ENCODE data around the gene GALNTL6.
"Not testable (repeated sequence)": the region's sequence is repeated elsewhere in the genome, so short reads cannot be mapped to it uniquely, and the experiment has no call there.

The GALNTL6 gene

DNA sequence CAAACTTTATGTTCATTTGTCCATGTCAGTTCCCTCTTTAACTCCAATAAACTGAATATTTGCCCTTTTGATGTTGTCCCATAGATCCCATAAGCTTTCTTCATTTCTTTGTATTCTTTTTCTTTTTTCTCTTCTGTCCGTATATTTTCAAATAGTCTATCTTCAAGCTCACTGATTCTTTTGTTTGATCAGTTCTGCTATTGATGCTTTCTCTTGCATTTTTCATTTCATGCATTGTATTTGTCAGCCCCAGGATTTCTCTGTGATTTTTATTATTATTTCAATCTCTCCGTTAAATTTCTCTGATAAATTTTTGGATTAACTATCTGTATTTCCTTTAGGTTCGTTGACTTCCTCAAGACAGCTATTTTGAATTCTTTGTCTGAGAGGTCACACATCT is 1082.5 kb downstream of the GALNTL6 start:
- no peak for DNase-seq

DNA sequence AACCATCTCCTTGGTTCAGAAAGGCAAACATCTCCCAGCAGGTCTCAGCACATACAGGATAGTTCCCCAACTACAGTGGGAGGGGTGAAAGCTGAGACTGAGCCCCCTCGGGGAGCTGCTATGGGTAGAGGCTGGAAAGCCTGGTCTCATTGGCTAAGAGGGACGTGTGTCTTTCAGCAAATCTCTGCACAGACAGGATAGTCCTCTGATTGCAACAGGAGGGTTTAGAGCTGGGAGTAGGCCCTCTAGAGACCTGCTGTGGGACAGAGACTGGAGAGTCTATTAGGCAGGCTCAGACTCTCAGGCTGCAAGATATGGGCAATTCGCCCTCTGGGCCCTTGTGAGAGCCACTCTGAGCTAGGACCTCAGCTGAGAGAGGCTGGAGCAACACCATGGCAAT is 1083.8 kb downstream of the GALNTL6 start:
- no peak for DNase-seq

DNA sequence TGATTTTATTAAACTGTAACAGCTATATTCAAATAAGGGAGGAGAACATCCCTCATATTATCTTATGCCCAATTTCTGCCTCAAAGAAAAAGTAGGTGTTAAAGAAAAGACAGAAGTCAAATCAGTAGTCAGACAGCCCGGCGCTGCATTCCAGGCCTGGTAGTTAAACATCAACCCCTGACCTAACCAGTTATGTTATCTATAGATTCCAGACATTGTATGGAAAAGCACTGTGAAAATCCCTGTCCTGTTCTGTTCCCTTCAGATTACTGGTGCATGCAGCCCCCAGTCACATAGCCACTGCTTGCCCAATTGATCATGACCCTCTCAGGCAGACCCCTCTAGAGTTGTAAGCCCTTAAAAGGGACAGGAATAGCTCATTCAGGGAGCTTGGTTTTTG is 1085.5 kb downstream of the GALNTL6 start:
- no peak for DNase-seq

DNA sequence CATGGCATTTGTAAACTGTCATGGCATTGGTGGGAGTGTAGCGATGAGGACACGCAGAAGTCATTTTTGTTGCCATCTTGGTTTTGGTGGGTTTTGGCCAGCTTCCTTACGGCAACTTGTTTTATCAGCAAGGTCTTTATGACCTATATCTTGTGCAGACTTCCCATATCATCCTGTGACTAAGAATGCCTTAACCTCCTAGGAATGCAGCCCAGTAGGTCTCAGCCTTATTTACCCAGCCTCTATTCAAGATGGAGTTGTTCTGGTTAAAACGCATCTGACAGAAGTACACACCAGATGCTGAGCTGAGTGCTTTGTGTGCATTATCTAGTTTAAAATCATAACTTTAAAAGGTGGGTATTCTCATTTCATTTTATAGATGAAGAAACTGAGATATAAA is 1086.7 kb downstream of the GALNTL6 start:
- no peak for DNase-seq

DNA sequence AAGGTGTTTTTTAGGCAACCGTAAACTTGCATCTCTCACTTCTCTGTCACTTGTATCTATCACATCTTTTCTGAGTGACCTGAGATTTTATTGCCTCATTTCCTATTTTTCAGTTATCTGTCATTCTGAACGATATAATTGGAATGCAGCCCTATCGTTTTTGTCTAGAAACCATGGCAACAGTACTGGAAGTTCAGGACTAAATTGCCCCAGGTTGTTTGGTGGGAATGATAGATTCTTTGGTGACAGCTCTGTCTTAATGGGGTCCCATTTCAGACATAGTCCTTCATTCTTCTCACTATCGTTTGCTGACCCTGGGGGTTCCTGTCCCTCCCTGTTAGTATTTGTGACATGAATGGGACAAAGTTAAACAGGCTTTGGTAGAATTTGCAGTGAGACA is 1087.7 kb downstream of the GALNTL6 start:
- no peak for DNase-seq

DNA sequence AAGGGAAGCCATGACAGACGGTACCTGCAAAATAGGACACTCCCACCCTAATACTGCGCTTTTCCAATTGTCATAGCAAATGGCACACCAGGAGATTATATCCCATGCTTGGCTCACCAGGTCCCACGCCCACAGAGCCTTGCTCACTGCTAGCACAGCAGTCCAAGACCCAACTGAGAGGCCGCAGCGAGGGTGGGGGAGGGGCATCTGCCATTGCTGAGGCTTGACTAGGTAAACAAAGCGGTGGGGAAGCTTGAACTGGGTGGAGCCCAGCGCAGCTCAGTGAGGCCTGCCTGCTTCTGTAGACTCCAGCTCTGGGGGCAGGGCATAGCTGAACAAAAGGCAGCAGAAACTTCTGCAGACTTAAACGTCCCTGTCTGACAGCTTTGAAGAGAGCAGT is 1099.3 kb downstream of the GALNTL6 start:
- DNase-seq = not testable (repeated sequence)

DNA sequence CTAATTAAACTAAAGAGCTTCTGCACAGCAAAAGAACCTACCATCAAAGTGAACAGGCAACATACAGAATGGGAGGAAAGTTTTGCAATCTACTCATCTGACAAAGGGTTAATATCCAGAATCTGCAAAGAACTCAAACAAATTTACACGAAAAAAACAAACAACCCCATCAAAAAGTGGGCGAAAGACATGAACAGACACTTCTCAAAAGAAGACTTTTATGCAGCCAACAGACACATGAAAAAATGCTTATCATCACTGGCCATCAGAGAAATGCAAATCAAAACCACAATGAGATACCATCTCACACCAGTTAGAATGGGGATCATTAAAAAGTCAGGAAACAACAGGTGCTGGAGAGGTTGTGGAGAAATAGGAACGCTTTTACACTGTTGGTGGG is 1104.2 kb downstream of the GALNTL6 start:
- DNase-seq = not testable (repeated sequence)

DNA sequence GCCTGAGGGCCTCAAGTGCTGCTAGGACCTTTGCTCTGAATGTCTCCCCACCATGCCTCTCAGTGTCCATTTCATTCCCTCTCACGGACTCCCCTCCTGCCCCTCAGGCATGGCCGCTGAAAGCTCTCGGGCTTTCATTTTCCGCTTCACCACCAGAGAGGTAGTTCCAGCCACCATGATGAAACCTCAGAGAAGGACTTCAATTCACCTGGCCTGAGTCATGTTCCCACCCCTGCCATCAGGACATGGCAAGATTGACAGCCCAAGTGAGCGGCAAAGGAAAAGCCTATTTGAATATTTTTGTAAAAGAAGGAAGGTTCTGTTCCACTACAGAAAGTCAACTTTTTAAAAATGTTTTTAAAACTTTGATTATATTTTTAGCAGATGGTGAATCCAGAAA is 1106.1 kb downstream of the GALNTL6 start:
- no peak for DNase-seq

DNA sequence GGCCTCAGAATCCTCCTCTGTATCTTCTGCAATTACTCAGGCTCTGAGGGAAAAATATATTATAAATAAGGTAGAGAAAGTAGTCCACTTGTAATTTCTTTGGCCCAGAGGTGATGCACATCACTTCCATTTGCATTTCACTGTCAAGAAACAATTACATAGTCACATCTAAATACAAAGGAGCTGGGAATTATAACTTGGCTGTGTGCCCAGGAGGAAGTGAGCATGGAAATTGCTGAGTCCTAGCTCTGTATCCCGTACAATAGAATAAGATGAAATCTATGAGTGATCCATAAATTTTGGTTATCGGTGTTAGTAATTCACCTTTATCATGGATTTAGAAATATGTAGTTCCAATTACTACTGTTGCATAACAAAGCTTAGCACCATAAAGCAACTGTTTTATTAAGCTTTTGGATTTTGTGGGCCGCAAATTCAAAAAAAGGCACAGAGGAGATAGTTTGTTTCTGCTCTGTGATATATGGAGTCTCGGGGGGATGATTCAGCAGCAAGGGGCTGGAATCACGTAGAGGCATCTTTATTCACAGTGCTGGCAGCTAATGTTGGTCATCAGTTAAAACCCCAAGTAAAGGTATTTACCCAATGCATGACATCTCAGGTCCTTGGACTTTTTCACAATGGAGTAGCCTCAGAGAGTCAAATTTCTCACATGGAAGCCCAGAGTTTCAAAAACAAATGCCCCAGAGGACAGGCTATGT is 1114.1 kb downstream of the GALNTL6 start:
- DNase-seq = no peak

DNA sequence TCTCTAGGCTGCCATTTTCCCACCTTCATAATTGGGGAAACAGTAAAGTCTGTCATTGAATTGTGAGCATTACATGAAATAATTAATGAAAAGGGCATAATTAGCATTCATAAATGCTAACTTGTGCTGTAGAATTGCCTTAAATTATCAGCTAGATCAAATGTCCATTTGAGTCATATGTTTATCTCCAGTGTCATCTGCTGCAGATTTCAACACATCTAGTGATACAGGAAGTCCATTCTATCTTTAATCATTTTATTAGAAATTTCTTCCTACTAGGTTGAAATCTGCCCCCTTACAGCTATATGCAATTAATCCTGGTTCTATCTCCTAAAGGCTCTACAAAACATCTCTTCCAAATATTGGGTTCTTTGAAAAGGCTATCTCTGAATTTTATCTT is 1115.1 kb downstream of the GALNTL6 start:
- DNase-seq = no peak

DNA sequence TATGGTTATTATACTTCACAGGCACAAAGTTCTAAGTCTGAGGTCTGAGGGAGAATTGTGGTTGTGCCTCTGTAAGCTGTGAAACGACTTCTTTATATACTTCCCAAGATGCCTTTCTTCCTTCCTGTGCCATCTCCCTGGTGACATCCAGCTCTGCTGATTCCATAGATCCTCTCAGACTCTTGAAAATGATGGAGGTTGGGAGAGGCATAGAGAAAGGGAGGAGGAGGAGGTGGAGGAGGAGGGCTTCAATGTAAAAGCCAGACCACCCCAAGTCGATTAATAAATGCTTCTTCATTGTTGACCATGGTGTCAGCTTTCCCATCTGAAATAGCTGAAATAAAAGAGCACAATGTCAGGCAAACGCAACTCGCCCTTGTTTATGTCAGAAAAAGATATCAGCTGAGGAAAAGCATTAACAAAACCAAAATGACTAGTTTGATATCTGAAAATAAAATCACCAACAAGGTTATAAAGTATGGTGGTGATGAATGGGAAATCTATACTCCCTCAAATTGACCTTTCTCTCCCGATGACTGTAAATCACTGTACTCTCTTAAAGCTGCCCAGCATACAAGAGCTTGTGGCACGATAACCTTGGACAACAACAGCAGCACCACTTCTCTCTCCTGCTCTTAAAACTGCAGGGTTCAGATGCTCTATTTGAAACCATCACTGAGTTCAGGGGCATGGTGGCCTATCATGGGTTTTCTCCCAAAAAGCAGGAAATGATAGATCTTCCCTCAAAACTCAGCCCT is 1125.0 kb downstream of the GALNTL6 start:
- DNase-seq = no peak

DNA sequence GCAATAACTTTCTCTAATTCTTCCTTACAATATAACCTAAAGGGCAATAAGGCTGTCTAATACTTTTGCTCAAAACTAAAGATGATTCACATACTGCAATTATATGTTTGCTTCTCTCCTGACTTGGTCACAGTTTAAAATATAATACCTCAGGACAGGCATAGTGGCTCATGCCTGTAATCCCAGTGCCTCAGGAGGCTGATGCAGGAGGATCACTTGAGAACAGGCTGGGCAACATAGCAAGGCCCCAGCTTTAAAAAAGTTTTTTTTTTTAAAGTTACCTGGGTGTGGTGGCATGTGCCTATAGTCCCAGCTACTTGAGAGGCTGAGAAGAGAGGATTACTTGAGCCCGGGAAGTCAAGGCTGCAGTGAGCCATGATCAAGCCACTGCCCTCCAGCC is 1125.7 kb downstream of the GALNTL6 start:
- no peak for DNase-seq

DNA sequence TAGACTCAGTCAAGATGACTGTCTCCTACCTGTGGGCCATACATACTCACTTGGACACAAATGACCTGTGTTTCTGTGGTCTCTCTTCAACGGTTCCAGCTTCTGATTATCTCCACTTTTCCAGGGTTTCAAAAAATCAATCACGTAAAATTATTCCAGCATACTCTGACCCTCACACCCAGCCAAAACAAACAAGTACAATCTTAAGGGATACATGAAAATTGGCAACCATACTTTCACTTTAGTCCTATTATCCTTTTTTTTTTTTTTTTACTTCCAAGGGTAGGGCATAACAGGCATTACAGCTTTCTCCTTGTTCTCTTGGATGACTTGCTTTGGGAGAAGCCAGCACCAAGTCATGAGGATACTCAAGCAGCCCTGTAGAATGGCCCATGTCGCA is 1129.6 kb downstream of the GALNTL6 start:
- DNase-seq = no peak

DNA sequence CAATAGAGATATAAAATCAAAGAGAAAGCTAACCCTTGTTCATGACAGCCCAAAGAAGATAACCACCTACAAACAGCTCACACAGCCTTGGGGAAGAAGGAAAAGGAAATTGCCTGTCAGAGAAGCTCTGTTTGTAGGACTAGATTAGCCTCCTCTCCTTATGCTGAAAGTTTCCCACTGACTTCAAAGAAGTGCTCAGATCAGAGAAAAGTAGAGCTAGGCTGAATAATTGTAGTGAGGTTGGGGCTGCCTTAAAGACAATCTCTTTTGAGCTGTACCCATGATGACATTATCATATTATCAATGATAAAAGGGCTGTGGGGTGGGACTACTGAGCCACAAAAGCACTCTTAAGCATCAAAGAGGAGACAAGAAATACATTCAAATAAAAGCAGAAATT is 1132.4 kb downstream of the GALNTL6 start:
- DNase-seq = no peak

DNA sequence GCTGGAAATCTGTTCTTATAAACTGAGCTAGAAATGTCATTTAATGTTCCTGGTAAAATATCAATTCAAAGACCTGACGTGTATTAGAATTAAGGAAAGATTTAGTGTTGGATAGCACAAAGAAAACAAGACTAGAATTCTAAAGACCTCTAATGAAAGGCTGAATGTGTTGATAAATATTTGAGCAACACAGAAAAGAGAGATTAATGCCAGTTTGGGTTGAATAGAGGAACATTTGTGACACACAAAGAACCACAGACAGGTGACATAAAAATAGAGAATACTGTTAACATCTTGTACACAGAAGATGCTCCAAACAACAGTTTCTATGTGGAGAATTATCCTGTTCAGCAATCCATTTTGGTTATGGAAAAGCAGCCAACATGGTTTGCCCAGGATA is 1133.3 kb downstream of the GALNTL6 start:
- no peak for DNase-seq

DNA sequence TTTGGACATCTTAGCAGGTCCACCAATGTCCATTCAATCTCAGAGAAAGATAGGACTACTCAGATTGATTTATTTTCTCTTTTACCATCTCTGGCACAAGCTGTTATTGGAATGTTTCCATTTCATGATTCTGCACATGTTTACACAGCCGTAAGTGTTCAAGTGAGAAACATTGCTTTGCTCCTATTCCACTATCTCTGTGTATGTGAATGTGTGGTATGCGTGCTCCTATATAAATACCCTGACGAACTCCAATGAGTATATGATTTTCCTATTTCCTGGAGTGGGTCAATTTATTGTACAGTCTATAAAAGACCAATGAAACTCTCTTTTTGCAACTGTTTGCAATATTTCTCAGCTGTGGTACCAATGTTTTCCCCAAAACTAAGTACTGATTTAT is 1134.4 kb downstream of the GALNTL6 start:
- DNase-seq = no peak

DNA sequence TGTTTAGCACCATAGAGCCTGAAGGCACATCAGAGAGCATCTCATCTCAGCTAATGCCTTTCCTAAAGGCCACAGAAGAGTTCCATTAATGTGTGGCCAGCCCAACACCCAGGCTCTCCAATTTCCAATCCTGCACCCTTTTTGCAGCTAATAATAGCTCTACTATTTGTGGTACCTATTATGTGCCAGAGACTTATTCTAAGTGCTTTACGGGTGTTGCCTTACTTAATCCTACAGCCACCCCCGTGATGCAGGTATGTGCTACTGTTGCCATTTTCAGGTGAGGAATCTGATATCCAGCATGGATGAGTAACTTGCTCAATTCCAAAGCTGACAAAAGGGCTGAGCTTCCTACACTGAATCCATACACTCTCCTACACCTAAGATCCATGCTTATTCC is 1137.8 kb downstream of the GALNTL6 start:
- no peak for DNase-seq

DNA sequence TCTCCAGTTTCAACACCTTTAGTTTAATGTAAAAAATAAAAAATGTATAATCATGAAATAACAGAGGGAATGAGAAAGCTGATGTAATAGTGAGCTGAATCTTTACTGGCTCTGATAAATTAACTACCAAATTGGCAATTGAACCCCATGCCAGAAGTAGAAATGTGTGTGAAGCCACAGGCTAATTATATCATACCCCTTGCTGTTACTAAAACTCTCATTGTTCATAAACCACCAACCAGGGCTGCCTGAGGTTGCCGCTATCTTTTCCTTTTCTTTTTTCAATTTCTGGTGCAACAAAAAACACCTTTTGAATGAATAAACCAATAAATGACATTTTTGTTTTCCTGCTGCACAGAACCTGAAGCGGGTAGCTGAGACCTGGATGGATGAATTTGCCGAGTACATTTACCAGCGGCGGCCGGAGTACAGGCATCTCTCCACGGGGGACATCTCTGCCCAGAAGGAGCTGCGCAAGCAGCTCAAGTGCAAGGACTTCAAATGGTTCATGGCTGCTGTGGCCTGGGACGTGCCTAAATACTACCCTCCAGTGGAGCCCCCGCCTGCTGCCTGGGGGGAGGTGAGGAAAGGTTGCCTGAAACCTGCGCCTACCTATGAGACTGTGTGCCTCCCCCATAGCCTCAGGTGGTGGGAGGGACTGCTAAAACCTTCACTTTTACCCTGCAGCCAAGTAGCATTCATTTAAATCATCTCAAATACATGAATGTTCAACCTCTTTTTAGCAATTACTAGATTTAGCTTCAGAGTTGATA is 1138.7 kb downstream of the GALNTL6 start:
- no peak for DNase-seq

DNA sequence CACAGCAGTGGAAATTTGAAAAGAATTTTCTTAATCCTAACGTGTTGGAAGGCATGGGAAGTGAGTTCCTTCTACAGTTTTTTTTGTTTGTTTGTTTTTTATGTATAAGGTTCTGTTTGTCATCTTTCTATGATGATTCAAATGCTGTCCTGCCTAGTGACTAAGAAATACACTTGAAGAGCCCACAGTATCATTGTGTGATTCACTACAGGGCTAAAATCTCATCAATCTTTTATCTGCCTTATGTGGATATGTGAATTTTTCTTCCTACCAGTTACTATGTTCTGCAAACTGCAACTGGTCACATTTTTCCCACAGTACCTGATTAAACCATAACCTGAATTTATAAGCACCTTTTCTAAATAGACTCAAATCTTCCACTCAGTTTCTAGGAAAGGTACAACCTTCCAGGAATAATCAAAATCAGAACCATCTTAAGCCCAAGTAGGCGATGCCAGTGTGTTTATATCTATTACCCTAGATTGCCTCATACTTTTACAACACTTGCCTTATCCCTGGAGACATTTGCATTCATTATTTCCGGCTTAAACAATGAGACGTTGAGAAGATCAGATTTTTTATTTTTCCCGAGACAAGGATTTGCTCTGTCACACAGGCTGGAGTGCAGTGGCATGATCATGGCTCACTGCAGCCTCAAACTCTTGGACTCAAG is 1140.8 kb downstream of the GALNTL6 start:
- DNase-seq = no peak

DNA sequence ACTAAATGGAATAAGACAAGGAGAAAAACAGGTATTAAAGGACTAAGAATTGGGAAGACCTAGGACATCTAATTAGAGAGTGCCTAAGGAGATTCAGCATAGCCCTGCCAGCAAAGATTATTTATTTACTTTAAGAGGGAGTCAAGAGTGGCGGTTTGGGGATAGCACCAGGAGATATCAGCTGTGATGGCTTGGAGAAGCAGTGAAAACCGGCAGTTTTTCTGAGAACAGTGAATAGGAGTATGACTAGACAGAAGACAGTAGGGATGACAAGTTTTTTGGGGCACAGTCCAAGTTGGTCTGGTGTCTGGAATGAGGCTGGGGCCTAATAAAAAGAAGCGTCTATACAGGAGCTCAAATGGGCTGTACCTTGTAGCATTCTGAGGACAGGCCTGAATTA is 1143.1 kb downstream of the GALNTL6 start:
- DNase-seq = not testable (repeated sequence)

DNA sequence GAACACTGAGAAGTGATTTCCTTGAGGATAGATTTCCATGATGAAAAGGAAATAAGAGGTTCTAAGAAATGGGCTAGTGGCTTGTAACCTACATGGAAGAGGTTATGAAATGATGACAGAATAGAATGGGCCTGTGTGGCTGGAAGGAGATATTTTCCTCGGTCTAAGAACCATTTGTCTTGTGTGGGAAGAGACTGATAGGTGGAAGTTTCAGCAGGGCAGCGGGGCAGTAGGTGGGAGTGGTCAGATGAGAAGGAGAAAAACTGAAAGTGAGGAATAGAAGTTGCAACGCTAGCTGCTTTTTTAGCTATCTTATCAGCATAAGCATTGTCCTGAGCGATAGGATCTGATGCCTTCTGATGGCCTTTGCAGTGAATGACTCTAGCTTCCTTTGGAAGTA is 1144.0 kb downstream of the GALNTL6 start:
- DNase-seq = no peak

DNA sequence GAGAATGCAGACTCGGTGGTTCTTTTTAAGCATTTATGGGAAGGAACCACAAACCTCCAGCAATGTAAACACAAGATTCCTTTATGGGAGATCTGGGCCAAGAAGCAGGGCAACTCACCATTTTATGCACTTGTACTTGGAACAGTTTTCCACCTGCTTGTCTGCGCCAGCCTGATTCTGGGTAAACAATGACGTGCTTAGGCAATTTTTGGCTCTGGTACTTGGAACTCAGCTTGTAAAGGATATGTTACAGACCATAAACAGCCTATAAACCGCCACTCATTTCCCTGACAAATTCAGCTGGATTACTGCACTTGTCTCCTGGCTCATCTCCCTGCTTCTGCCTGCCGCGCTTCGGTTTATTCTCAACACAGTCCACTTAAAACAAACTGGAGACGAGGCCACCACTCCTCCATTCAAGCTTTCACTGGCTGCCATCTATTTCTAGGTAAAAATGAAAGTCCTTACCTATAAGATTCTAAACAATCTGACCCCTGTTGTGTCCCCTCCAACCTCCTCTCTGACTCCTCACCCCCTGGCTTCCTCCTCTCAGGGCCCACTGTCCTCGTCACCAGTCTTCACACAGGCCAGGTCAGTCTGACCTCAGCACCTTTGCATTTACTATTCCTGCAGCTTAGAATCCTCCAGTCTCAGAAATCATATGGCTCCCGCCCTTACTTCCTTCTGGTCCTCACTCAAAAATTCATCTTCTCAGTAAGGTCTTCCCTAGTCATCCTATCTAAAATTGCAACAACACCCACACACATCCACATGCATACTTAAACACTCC is 1149.6 kb downstream of the GALNTL6 start:
- peak; percentile 47 for DNase-seq
